Measurements from ENCODE around the gene SUMO3.

Gene SUMO3

GRCh38 chr21:44848821-44849521, 31.1 kb upstream of the SUMO3 start:
- Histone ChIP-seq H3K27me3 (ENCODE audit: low read depth, low read length) (no peaks in the 10 kb centered on the region), H3K4me3 (ENCODE audit: low read length) (no peak overlapping the region), H3K36me3 (replicated peaks; ENCODE audit: low read depth, low read length) (peaks cover 3% of the 10 kb centered on the region), H3K79me2 (ENCODE audit: low read length) (no peaks in the 10 kb centered on the region), H3K9ac (ENCODE audit: low read length) (no peak overlapping the region), H3K9me3 (ENCODE audit: insufficient read depth, low read length) (no peaks in the 10 kb centered on the region), H3K4me2 (ENCODE audit: low read length) (no peak overlapping the region), H3K4me1 (ENCODE audit: low read length) (no peaks in the 10 kb centered on the region), H3K27ac (ENCODE audit: low read length) (no peak overlapping the region), H2AFZ (ENCODE audit: low read depth, low read length) (no peak overlapping the region), H4K20me1 (ENCODE audit: insufficient read depth, low read length) (no peaks in the 10 kb centered on the region)
- no peak for TF ChIP-seq CTCF (IDR thresholded peaks at IDR 0.05; ENCODE audit: low read depth, low read length)
- no peak for TF ChIP-seq EZH2phosphoT487 (IDR thresholded peaks at IDR 0.05; ENCODE audit: low read depth)

- TF ChIP-seq EZH2phosphoT487 (IDR thresholded peaks at IDR 0.05; ENCODE audit: low read depth) (no peak), CTCF (IDR thresholded peaks at IDR 0.05; ENCODE audit: low read depth, low read length) (no peak)
- Histone ChIP-seq H3K4me1 (ENCODE audit: low read length) (no peaks in the 10 kb centered on the region), H3K27me3 (ENCODE audit: low read depth, low read length) (no peaks in the 10 kb centered on the region), H4K20me1 (ENCODE audit: insufficient read depth, low read length) (no peaks in the 10 kb centered on the region), H3K9me3 (ENCODE audit: insufficient read depth, low read length) (no peaks in the 10 kb centered on the region), H3K79me2 (ENCODE audit: low read length) (no peaks in the 10 kb centered on the region), H3K4me2 (ENCODE audit: low read length) (no peak overlapping the region), H3K4me3 (ENCODE audit: low read length) (no peak overlapping the region), H3K9ac (ENCODE audit: low read length) (no peak overlapping the region), H3K27ac (ENCODE audit: low read length) (no peak overlapping the region), H3K36me3 (replicated peaks; ENCODE audit: low read depth, low read length) (peaks cover 3% of the 10 kb centered on the region), H2AFZ (ENCODE audit: low read depth, low read length) (no peak overlapping the region)
Observed at GRCh38 chr21:44847261-44848056, 29.6 kb upstream of the SUMO3 start.

GRCh38 chr21:44846485-44847260, 28.8 kb upstream of the SUMO3 start:
- no peak overlapping the region for H3K9ac ChIP-seq (ENCODE audit: low read length)
- H3K79me2 ChIP-seq (ENCODE audit: low read length) = no peaks in the 10 kb centered on the region
- H3K4me1 ChIP-seq (ENCODE audit: low read length) = no peaks in the 10 kb centered on the region
- H3K36me3 ChIP-seq (replicated peaks; ENCODE audit: low read depth, low read length) = peaks cover 3% of the 10 kb centered on the region
- TF ChIP-seq CTCF (IDR thresholded peaks at IDR 0.05; ENCODE audit: low read depth, low read length) = no peak
- TF ChIP-seq EZH2phosphoT487 (IDR thresholded peaks at IDR 0.05; ENCODE audit: low read depth) = no peak
- H3K27ac ChIP-seq (ENCODE audit: low read length) = no peak overlapping the region
- H3K9me3 ChIP-seq (ENCODE audit: insufficient read depth, low read length) = no peaks in the 10 kb centered on the region
- H3K4me2 ChIP-seq (ENCODE audit: low read length) = no peak overlapping the region
- no peaks in the 10 kb centered on the region; the same call in 1 of the 2 replicates for H3K27me3 ChIP-seq (ENCODE audit: low read depth, low read length)
- no peak overlapping the region for H2AFZ ChIP-seq (ENCODE audit: low read depth, low read length)
- no peaks in the 10 kb centered on the region for H4K20me1 ChIP-seq (ENCODE audit: insufficient read depth, low read length)
- H3K4me3 ChIP-seq (ENCODE audit: low read length) = no peak overlapping the region

- Histone ChIP-seq H4K20me1 (ENCODE audit: insufficient read depth, low read length) (no peaks in the 10 kb centered on the region), H3K79me2 (ENCODE audit: low read length) (no peaks in the 10 kb centered on the region), H3K36me3 (replicated peaks; ENCODE audit: low read depth, low read length) (peaks cover 3% of the 10 kb centered on the region), H3K4me3 (ENCODE audit: low read length) (no peak overlapping the region), H3K27me3 (ENCODE audit: low read depth, low read length) (no peaks in the 10 kb centered on the region; the same call in 1 of the 2 replicates), H3K9me3 (ENCODE audit: insufficient read depth, low read length) (no peaks in the 10 kb centered on the region), H3K27ac (ENCODE audit: low read length) (no peak overlapping the region), H2AFZ (ENCODE audit: low read depth, low read length) (no peak overlapping the region), H3K9ac (ENCODE audit: low read length) (no peak overlapping the region), H3K4me2 (ENCODE audit: low read length) (peak overlapping the region; percentile 62; the same call in 1 of the 2 replicates), H3K4me1 (ENCODE audit: low read length) (no peaks in the 10 kb centered on the region)
- TF ChIP-seq EZH2phosphoT487 (IDR thresholded peaks at IDR 0.05; ENCODE audit: low read depth) (no peak), CTCF (IDR thresholded peaks at IDR 0.05; ENCODE audit: low read depth, low read length) (no peak)
Observed at GRCh38 chr21:44846224-44846484, 28.3 kb upstream of the SUMO3 start.

All from OCI-LY3 (cell line).